ENCODE data around the gene ABI2. TPM values are rescaled to one million over a fixed set of nuclear protein-coding genes. Genes with fewer than 3 reads are reported as not detected.

The ABI2 gene
- total RNA-seq, 1 experiment from 2014 or later, result 65.6 TPM

DNA sequence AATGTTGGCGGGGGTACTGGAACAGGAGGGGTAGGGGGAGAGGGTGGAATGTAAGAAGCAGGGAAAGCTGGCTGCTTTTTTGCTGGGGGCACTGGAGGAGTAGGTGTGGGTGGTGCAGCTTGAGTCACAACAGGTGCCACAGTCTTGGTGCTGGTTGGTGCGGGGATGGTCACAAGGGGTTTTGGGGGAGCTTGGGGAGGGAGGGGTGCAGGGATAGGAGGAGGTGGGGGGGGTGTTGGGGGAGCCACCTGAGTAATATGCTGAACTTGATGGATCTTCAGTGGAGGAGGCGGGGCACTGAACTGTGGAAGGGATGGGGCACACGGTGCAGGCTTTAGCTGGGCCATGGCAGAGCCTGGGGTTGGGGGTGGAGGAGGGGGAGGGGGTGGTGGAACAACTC, 112.5 kb downstream of the ABI2 start:
- Mint-ChIP-seq H3K27me3 (ENCODE audit: insufficient read depth, unreplicated experiment) (no peaks in the 10 kb centered on the region), H3K27ac (ENCODE audit: low read depth, unreplicated experiment) (no peak overlapping the region), H3K36me3 (ENCODE audit: insufficient read depth, unreplicated experiment) (peaks cover 66% of the 10 kb centered on the region), H3K4me1 (ENCODE audit: insufficient read depth, unreplicated experiment) (peaks cover under 1% of the 10 kb centered on the region), H3K9me3 (ENCODE audit: unreplicated experiment) (no peaks in the 10 kb centered on the region), H3K4me3 (ENCODE audit: unreplicated experiment) (no peak overlapping the region)
- CTCF ChIA-PET, result interaction anchor here (0.6 to 1.2 kb wide), 2 partner anchors 13 to 299 kb away, joined by 3 to 4 read pairs; no protein-coding TSS in a partner anchor
- TF ChIP-seq, protein P1, sequence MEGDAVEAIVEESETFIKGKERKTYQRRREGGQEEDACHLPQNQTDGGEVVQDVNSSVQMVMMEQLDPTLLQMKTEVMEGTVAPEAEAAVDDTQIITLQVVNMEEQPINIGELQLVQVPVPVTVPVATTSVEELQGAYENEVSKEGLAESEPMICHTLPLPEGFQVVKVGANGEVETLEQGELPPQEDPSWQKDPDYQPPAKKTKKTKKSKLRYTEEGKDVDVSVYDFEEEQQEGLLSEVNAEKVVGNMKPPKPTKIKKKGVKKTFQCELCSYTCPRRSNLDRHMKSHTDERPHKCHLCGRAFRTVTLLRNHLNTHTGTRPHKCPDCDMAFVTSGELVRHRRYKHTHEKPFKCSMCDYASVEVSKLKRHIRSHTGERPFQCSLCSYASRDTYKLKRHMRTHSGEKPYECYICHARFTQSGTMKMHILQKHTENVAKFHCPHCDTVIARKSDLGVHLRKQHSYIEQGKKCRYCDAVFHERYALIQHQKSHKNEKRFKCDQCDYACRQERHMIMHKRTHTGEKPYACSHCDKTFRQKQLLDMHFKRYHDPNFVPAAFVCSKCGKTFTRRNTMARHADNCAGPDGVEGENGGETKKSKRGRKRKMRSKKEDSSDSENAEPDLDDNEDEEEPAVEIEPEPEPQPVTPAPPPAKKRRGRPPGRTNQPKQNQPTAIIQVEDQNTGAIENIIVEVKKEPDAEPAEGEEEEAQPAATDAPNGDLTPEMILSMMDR (IDR thresholded peaks at IDR 0.05; ENCODE audit: unreplicated experiment), result no peak
- POLR2A ChIA-PET, result no interaction called here
- DNase-seq (ENCODE audit: unreplicated experiment), result no peak
- intact Hi-C loops (cut with micrococcal nuclease), result no loop called here
- BruUV-seq (replicated peaks), result no TSS peak

DNA sequence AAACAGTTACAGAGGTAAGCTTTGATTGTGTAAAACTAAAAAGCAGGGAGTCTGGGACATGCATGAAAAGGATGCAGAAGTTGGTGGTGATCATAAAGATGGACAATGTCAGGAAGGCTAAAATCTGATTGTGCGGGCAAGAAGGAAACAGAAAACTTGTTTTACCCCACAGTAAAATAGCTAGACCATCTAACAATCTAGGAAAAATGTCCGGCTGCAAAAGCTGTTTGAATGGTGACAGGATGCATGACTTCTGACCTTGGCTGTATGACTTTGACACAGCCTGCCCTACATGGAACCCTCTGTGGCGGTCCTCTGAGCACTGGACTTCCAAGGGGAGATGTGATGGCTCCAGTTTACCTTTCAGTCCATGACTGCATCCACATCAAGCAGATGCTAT, 113.3 kb downstream of the ABI2 start:
- POLR2A ChIA-PET, result no interaction called here
- CTCF ChIA-PET, result interaction anchor here (0.6 to 0.9 kb wide), 3 partner anchors 12 to 607 kb away, joined by 3 read pairs; no protein-coding TSS in a partner anchor
- DNase-seq (ENCODE audit: unreplicated experiment), result no peak
- Mint-ChIP-seq H3K9me3 (ENCODE audit: unreplicated experiment) (no peaks in the 10 kb centered on the region), H3K36me3 (ENCODE audit: insufficient read depth, unreplicated experiment) (peaks cover 61% of the 10 kb centered on the region), H3K27me3 (ENCODE audit: insufficient read depth, unreplicated experiment) (no peaks in the 10 kb centered on the region), H3K4me3 (ENCODE audit: unreplicated experiment) (no peak overlapping the region), H3K27ac (ENCODE audit: low read depth, unreplicated experiment) (no peak overlapping the region), H3K4me1 (ENCODE audit: insufficient read depth, unreplicated experiment) (peaks cover 9% of the 10 kb centered on the region)
- no TSS peak for BruUV-seq (replicated peaks)
- intact Hi-C loops (cut with micrococcal nuclease), result no loop called here
- TF ChIP-seq, protein P1 (IDR thresholded peaks at IDR 0.05; ENCODE audit: unreplicated experiment), result no peak

DNA sequence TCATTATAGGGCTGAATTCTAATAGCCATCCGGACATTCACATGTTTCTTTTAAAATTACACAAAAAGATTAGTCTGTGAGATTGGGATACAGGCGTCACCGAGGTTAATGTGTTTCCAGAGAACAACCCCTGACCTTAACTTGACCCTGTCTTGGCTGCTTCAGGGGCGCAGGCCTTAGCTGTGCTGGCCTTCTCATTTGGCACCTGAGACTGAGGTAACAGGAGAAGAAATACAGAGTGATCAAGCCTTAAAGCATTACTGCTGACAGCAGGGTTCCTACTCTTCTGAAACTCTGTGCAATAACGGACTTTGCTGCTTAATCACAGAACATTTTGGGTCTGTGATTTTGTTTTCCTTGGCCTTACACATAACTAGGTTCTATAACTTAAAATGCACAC, 114.3 kb downstream of the ABI2 start:
- intact Hi-C loops (cut with micrococcal nuclease), result no loop called here
- ChIA-PET CTCF (interaction anchor here (0.8 to 0.9 kb wide), 2 partner anchors 11 to 45 kb away, joined by 3 read pairs; no protein-coding TSS in a partner anchor), POLR2A (no interaction called here)
- no peak for DNase-seq (ENCODE audit: unreplicated experiment)
- no peak overlapping the region for H3K27ac Mint-ChIP-seq (ENCODE audit: low read depth, unreplicated experiment)
- H3K4me1 Mint-ChIP-seq (ENCODE audit: insufficient read depth, unreplicated experiment), result peaks cover 11% of the 10 kb centered on the region
- TF ChIP-seq, protein P1 (IDR thresholded peaks at IDR 0.05; ENCODE audit: unreplicated experiment), result no peak
- no TSS peak for BruUV-seq (replicated peaks)
- no peak overlapping the region for H3K4me3 Mint-ChIP-seq (ENCODE audit: unreplicated experiment)
- H3K36me3 Mint-ChIP-seq (ENCODE audit: insufficient read depth, unreplicated experiment), result peaks cover 61% of the 10 kb centered on the region
- no peaks in the 10 kb centered on the region for H3K27me3 Mint-ChIP-seq (ENCODE audit: insufficient read depth, unreplicated experiment)
- no peaks in the 10 kb centered on the region for H3K9me3 Mint-ChIP-seq (ENCODE audit: unreplicated experiment)

DNA sequence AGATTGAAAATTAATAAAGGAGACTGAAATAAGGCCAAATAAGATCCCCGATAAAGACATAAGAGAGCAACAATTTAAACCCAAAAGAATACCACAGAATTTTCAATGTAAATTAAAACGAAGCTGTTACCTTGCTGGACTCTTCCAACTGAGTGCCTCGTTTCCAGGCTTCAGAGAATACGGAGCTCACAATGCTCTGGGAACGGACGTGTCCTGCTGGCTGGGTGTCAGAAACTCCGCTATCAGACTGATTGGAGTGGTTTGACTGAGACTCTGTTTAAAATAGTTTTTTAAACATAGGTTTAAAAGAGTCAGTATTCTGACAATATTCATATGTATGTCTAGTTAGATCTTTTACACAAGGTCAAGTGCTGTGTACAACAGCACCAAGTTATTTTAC, 116.5 kb downstream of the ABI2 start:
- Mint-ChIP-seq H3K27ac (ENCODE audit: low read depth, unreplicated experiment) (no peak overlapping the region), H3K27me3 (ENCODE audit: insufficient read depth, unreplicated experiment) (no peaks in the 10 kb centered on the region), H3K9me3 (ENCODE audit: unreplicated experiment) (no peaks in the 10 kb centered on the region), H3K36me3 (ENCODE audit: insufficient read depth, unreplicated experiment) (peaks cover 48% of the 10 kb centered on the region), H3K4me3 (ENCODE audit: unreplicated experiment) (no peak overlapping the region), H3K4me1 (ENCODE audit: insufficient read depth, unreplicated experiment) (peaks cover 11% of the 10 kb centered on the region)
- ChIA-PET CTCF (no interaction called here), POLR2A (no interaction called here)
- TF ChIP-seq, protein P1 (IDR thresholded peaks at IDR 0.05; ENCODE audit: unreplicated experiment), result no peak
- intact Hi-C loops (cut with micrococcal nuclease), result no loop called here
- BruUV-seq (replicated peaks), result no TSS peak
- no peak for DNase-seq (ENCODE audit: unreplicated experiment)
